GM12801 (cell line): ENCODE measurements around the gene ADORA2B.

ENCODE experiments used
- CTCF ChIP-seq: IDR thresholded peaks from one replicate; pipeline ENCODE4 v1.5.1; 2011; ENCODE audit warnings: control low read depth; ENCODE audit not compliant: insufficient read length; ENCODE audit errors: extremely low read depth

The ADORA2B gene

GRCh38 chr17:15952048-15952532, 7.2 kb downstream of the ADORA2B start:
- TF ChIP-seq CTCF, result no peak

GRCh38 chr17:15952916-15953790, 8.2 kb downstream of the ADORA2B start:
- no peak for TF ChIP-seq CTCF

GRCh38 chr17:15954222-15954621, 9.3 kb downstream of the ADORA2B start:
- TF ChIP-seq CTCF, result no peak

GRCh38 chr17:15955793-15956541, 11.0 kb downstream of the ADORA2B start:
- no peak for TF ChIP-seq CTCF

- no peak for TF ChIP-seq CTCF
These were observed 12.3 kb downstream of the ADORA2B start for GRCh38 chr17:15957206-15957605.

- no peak for TF ChIP-seq CTCF
These were observed 12.8 kb downstream of the ADORA2B start for GRCh38 chr17:15957608-15958307.

- no peak for TF ChIP-seq CTCF
These were observed 13.5 kb downstream of the ADORA2B start for GRCh38 chr17:15958484-15958854.
